OCI-LY7 (cell line): ENCODE results near the gene FRMD6. TPM values are rescaled to one million over a fixed set of nuclear protein-coding genes. Genes with fewer than 3 reads are reported as not detected.

Source experiments
- BruUV-seq: library from RNA; stranded (reverse); fragments of 400-500 nt; replicated peaks from 2 replicates; lab custom pipeline; 2021; lab: Mats Ljungman, UMichigan
- CTCF ChIA-PET: fragments of 300-600 bp; sonication (Branson Sonifier 250); formaldehyde crosslinking; loops from one replicate; lab custom pipeline; 2022; ENCODE audit warnings: antibody characterized with exemption; ENCODE audit not compliant: unreplicated experiment; lab: Charles Lee
- POLR2A ChIA-PET: fragments of 300-600 bp; sonication (Branson Sonifier 250); formaldehyde crosslinking; loops from one replicate; lab custom pipeline; 2022; ENCODE audit warnings: antibody characterized with exemption; lab: Charles Lee
- DNase-seq: peaks from one replicate; pipeline ENCODE4 v3.0.0-alpha.2; 2015; ENCODE audit warnings: low spot score
- H2AFZ ChIP-seq: fragments of 200-600 bp; sonication (generic), shearing (Covaris generic); 2 replicates; pipeline ENCODE4 v1.6.1; 2014; ENCODE audit warnings: mild to moderate bottlenecking, antibody characterized with exemption, low read length, moderate library complexity
- H3K27ac ChIP-seq: fragments of 200-600 bp; sonication (generic); 2 replicates; pipeline ENCODE4 v1.5.1; 2014; ENCODE audit warnings: mixed run types, low read depth, mild to moderate bottlenecking, moderate library complexity, low read length, inconsistent platforms; ENCODE audit not compliant: poor library complexity, severe bottlenecking
- H3K36me3 ChIP-seq: fragments of 200-600 bp; sonication (generic); 2 replicates; pipeline ENCODE4 v1.6.1; 2014; ENCODE audit warnings: mild to moderate bottlenecking, antibody characterized with exemption, low read length, moderate library complexity, mixed read lengths; ENCODE audit not compliant: insufficient read depth
- H3K4me1 ChIP-seq: fragments of 200-600 bp; sonication (generic); 2 replicates; pipeline ENCODE4 v1.5.1; 2014; ENCODE audit warnings: mild to moderate bottlenecking, low read length; ENCODE audit not compliant: insufficient read depth, poor library complexity, severe bottlenecking
- H3K4me2 ChIP-seq: fragments of 200-600 bp; sonication (generic); 2 replicates; pipeline ENCODE4 v1.6.1; 2014; ENCODE audit warnings: mild to moderate bottlenecking, low read length
- H3K4me3 ChIP-seq: fragments of 200-600 bp; sonication (generic); 2 replicates; pipeline ENCODE4 v1.5.1; 2014; ENCODE audit warnings: mild to moderate bottlenecking, low read depth, low read length; ENCODE audit not compliant: poor library complexity, severe bottlenecking
- H3K79me2 ChIP-seq: fragments of 200-600 bp; sonication (generic); 2 replicates; pipeline ENCODE4 v1.6.1; 2016; ENCODE audit warnings: low read depth, mild to moderate bottlenecking, low read length, moderate library complexity, mixed read lengths; ENCODE audit not compliant: insufficient read depth
- H3K9me2 ChIP-seq: fragments of 200-600 bp; sonication (generic); 2 replicates; pipeline ENCODE4 v1.6.1; 2016; ENCODE audit warnings: mild to moderate bottlenecking, low read length, mixed read lengths; ENCODE audit not compliant: insufficient read depth
- H3K9me3 ChIP-seq: fragments of 200-600 bp; sonication (generic); 2 replicates; pipeline ENCODE4 v1.6.1; 2014; ENCODE audit warnings: mild to moderate bottlenecking, mixed run types, low read length, mixed read lengths
- H4K20me1 ChIP-seq: fragments of 200-600 bp; sonication (generic); 2 replicates; pipeline ENCODE4 v1.6.1; 2014; ENCODE audit warnings: mild to moderate bottlenecking, antibody characterized with exemption, low read length, moderate library complexity, mixed read lengths; ENCODE audit not compliant: insufficient read depth
- CTCF ChIP-seq: fragments of 200-600 bp; sonication (generic); conservative IDR thresholded peaks from 2 replicates; pipeline ENCODE4 v1.5.1; 2014; ENCODE audit warnings: mild to moderate bottlenecking, antibody characterized with exemption, low read length, moderate library complexity, mixed read lengths
- EZH2phosphoT487 ChIP-seq: fragments of 200-600 bp; sonication (generic); IDR thresholded peaks from 2 replicates; pipeline ENCODE4 v1.6.1; 2018; ENCODE audit warnings: low read depth, borderline replicate concordance, mild to moderate bottlenecking, mixed run types, antibody characterized with exemption, low read length, moderate library complexity, mixed read lengths
- intact Hi-C: fragments of 100-400 bp; cut with micrococcal nuclease; formaldehyde crosslinking; loops from one replicate; pipeline ENCODE4 v1.10.0; 2022; ENCODE audit not compliant: unreplicated experiment
- total RNA-seq, 2 experiments: library from RNA; depleted of rRNA in 1 of 2; stranded (reverse); fragments of >200 nt in 1 of 2; shearing (Covaris generic) in 1 of 2; gene quantifications; 2 replicates each; pipeline ENCODE4 v1.2.3, GENCODE V29; 2014 to 2022

The FRMD6 gene
- total RNA-seq, 2 experiments from 2014 or later: 4.4 to 12.3 TPM

- Histone ChIP-seq H2AFZ (no peak overlapping the region), H3K9me2 (no peaks in the 10 kb centered on the region), H3K36me3 (peaks cover 11% of the 10 kb centered on the region), H3K4me3 (no peak overlapping the region), H3K4me1 (no peaks in the 10 kb centered on the region), H3K9me3 (no peaks in the 10 kb centered on the region), H3K79me2 (no peaks in the 10 kb centered on the region), H3K4me2 (no peak overlapping the region), H4K20me1 (no peaks in the 10 kb centered on the region), H3K27ac (no peak overlapping the region)
- ChIA-PET CTCF (no interaction called here), POLR2A (interaction anchor here (0.7 kb wide), 1 partner anchor 557 kb away, joined by 3 read pairs; no protein-coding TSS in a partner anchor)
- TF ChIP-seq CTCF (no peak), EZH2phosphoT487 (no peak)
- no peak for DNase-seq
- intact Hi-C loops: no loop called here
- no TSS peak for BruUV-seq
Measured at GRCh38 chr14:51725061-51725460, 73.4 kb downstream of the FRMD6 start.

- POLR2A ChIA-PET: no interaction called here
- no peak overlapping the region for H3K4me3 ChIP-seq
- intact Hi-C loops: no loop called here
- H3K9me2 ChIP-seq: no peaks in the 10 kb centered on the region
- no peaks in the 10 kb centered on the region for H3K4me1 ChIP-seq
- CTCF ChIA-PET: no interaction called here
- H3K4me2 ChIP-seq: no peak overlapping the region
- no peak overlapping the region for H3K27ac ChIP-seq
- peaks cover 11% of the 10 kb centered on the region for H3K36me3 ChIP-seq
- H3K79me2 ChIP-seq: no peaks in the 10 kb centered on the region
- H3K9me3 ChIP-seq: no peaks in the 10 kb centered on the region
- BruUV-seq: no TSS peak
- no peak overlapping the region for H2AFZ ChIP-seq
- TF ChIP-seq CTCF: no peak
- no peak for TF ChIP-seq EZH2phosphoT487
- no peaks in the 10 kb centered on the region for H4K20me1 ChIP-seq
- DNase-seq: no peak
Measured at GRCh38 chr14:51726166-51726899, 74.6 kb downstream of the FRMD6 start.

GRCh38 chr14:51727526-51727925, 75.8 kb downstream of the FRMD6 start:
- Histone ChIP-seq H3K9me2 (no peaks in the 10 kb centered on the region), H4K20me1 (no peaks in the 10 kb centered on the region), H3K36me3 (peaks cover 11% of the 10 kb centered on the region), H2AFZ (no peak overlapping the region), H3K27ac (no peak overlapping the region), H3K4me1 (no peaks in the 10 kb centered on the region), H3K9me3 (no peaks in the 10 kb centered on the region), H3K4me3 (no peak overlapping the region), H3K79me2 (no peaks in the 10 kb centered on the region), H3K4me2 (no peak overlapping the region)
- TF ChIP-seq CTCF (no peak), EZH2phosphoT487 (no peak)
- no TSS peak for BruUV-seq
- intact Hi-C loops: no loop called here
- CTCF ChIA-PET: no interaction called here
- POLR2A ChIA-PET: no interaction called here
- no peak for DNase-seq
